K562 (cell line): ENCODE measurements around the gene PAFAH2. TPM values are rescaled to one million over a fixed set of nuclear protein-coding genes. Genes with fewer than 3 reads are reported as not detected.

Experiments
- EP400 ChIP-seq: fragments of 450-650 bp; IDR thresholded peaks from 2 replicates; pipeline ENCODE4 v1.6.1; 2017; ENCODE audit warnings: antibody characterized with exemption, mild to moderate bottlenecking, moderate library complexity
- HES1 ChIP-seq: fragments of 450-650 bp; IDR thresholded peaks from 2 replicates; pipeline ENCODE4 v1.6.1; 2016; ENCODE audit warnings: low read depth, mild to moderate bottlenecking, moderate library complexity
- LARP7 ChIP-seq: fragments of 450-650 bp; IDR thresholded peaks from 2 replicates; pipeline ENCODE4 v1.6.1; 2016
- MEIS2 ChIP-seq: fragments of 450-650 bp; IDR thresholded peaks from 2 replicates; pipeline ENCODE4 v1.6.1; 2014; ENCODE audit warnings: mild to moderate bottlenecking; ENCODE audit not compliant: partially characterized antibody
- MITF ChIP-seq: IDR thresholded peaks from 2 replicates; pipeline ENCODE4 v1.6.1; 2014; ENCODE audit warnings: antibody characterized with exemption
- NFIC ChIP-seq: fragments of 450-650 bp; IDR thresholded peaks from 2 replicates; pipeline ENCODE4 v1.6.1; 2017; ENCODE audit warnings: mild to moderate bottlenecking, inconsistent platforms
- NFIX ChIP-seq: fragments of 250-450 bp; sonication (Bioruptor Pico); IDR thresholded peaks from 2 replicates; pipeline ENCODE4 v1.4.0; 2020; ENCODE audit warnings: low read depth, mild to moderate bottlenecking, moderate library complexity
- PPARD ChIP-seq: fragments of 250-450 bp; sonication (Bioruptor Pico); IDR thresholded peaks from 2 replicates; pipeline ENCODE4 v1.8.0; 2022; ENCODE audit warnings: inconsistent platforms, mild to moderate bottlenecking, moderate library complexity
- PTRF ChIP-seq: fragments of 450-650 bp; IDR thresholded peaks from 2 replicates; pipeline ENCODE4 v1.6.1; 2016; ENCODE audit warnings: mild to moderate bottlenecking, missing genetic modification characterization, missing compliant biosample characterization
- SIRT6 ChIP-seq: IDR thresholded peaks from one replicate; pipeline ENCODE4 v1.6.1; 2012; ENCODE audit warnings: low read depth, mild to moderate bottlenecking, control low read depth, inconsistent platforms, low read length, moderate library complexity
- STAT6 ChIP-seq: sonication (generic); formaldehyde crosslinking; IDR thresholded peaks from 2 replicates; pipeline ENCODE4 v1.8.1; 2023; ENCODE audit warnings: mild to moderate bottlenecking, missing genetic modification reagents
- TGIF2 ChIP-seq: sonication (generic); formaldehyde crosslinking; IDR thresholded peaks from 2 replicates; pipeline ENCODE4 v1.8.1; 2022; ENCODE audit warnings: mild to moderate bottlenecking, missing genetic modification reagents, moderate library complexity
- ZBTB5 ChIP-seq: fragments of 450-650 bp; IDR thresholded peaks from 2 replicates; pipeline ENCODE4 v1.6.1; 2017; ENCODE audit warnings: antibody characterized with exemption
- ZNF217 ChIP-seq: sonication (generic); formaldehyde crosslinking; IDR thresholded peaks from 2 replicates; pipeline ENCODE4 v1.8.0; 2022; ENCODE audit warnings: mild to moderate bottlenecking, missing genetic modification reagents
- ZNF408 ChIP-seq: fragments of 250-450 bp; sonication (Bioruptor Pico); IDR thresholded peaks from 2 replicates; pipeline ENCODE4 v1.4.0; 2020; ENCODE audit warnings: low read depth, mild to moderate bottlenecking, moderate library complexity
- ZNF609 ChIP-seq: sonication (generic); formaldehyde crosslinking; IDR thresholded peaks from 2 replicates; pipeline ENCODE4 v1.8.1; 2023; ENCODE audit warnings: missing genetic modification reagents, mild to moderate bottlenecking, borderline replicate concordance
- polyA plus RNA-seq, 8 experiments: library from polyadenylated mRNA; depleted of rRNA in 4 of 8; stranded (reverse) in 5 of 8; unstranded in 3 of 8; fragments of >200 nt; fragmentation: Nextera tagmentation in 2 of 8; fragmentation: Illumina TruSeq in 1 of 8; extraction: Ambion mirVana in 2 of 8; extraction: Trizol in 1 of 8; gene quantifications; 2 replicates each; pipeline versions ENCODE4 v1.2.1 to v1.2.3, GENCODE V29; 2011 to 2014; ENCODE audit warnings: inconsistent platforms in 1 of 8, missing spikeins in 1 of 8
- total RNA-seq, 7 experiments: library from RNA; depleted of rRNA in 6 of 7; stranded (reverse); fragments of >200 nt in 6 of 7; fragmentation: Illumina TruSeq in 2 of 7; extraction: Trizol in 2 of 7; gene quantifications; 2 replicates each; pipeline versions ENCODE4 v1.2.1 to v1.2.3, GENCODE V29; 2011 to 2021; ENCODE audit warnings: low replicate concordance in 1 of 7

The PAFAH2 gene
- total and polyA plus RNA-seq, 9 of the 15 experiments (the other 6 are each of a cell fraction or from before 2014, with no cell fraction given): 4.2 to 10.9 (median 6.8) TPM

DNA sequence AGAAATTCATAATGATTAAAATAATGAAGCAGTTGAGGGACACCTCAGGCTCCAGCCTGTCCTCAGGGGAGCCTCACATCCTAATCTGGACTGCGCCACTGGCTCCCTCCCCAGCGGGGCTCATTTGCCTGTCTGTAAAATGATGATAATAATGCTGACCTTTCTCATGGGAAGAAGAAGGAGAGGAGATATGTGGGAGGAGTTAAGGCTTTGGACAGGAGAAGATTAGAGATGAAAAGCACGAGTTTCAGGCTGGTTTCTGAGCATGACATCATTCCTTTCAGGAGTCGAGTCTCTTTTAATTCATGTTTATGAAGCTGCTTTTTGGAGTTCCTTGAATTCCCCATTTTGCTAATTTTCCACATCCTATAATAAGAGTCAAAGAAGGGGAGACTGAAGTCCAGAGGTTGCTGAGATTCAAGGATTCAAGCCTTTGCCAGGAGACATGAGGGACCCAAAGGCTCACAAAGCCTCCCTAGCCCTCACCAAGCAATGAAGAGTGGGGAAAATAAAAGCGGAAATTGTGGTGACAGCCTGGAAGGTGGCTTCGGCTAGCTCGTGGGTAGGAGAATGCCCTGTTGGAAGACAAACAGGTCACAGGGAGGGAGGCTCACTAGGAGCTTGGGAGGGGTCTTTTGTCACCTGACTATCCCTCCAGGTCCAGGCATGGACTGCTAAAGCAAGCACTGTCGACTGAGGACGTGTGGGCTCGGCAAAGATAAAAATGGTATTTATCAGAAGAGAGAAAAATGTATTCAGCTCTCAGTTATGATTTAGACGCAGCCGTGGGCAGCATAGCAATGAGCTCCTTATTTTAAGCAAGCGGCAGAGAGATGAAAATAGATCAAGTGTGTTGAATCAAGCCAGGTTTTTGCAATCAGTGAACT, 64.1 kb downstream of the PAFAH2 start (continued):
- TF ChIP-seq MEIS2 (peak; percentile 79), STAT6 (CRISPR knock-in tag) (no peak), ZNF408 (no peak), PTRF (tag) (no peak), ZNF609 (CRISPR knock-in tag) (no peak), ZNF217 (CRISPR knock-in tag) (no peak), ZBTB5 (no peak), HES1 (peak; percentile 56), TGIF2 (CRISPR knock-in tag) (no peak), NFIC (peak; percentile 71), SIRT6 (no peak), PPARD (CRISPR knock-in tag) (no peak), EP400 (peak; percentile 94), NFIX (CRISPR knock-in tag) (0 out of 2 replicates have a peak, but pooled peaks have one; percentile 2), LARP7 (no peak), MITF (peak; percentile 74; the same call in 1 of the 2 replicates)
